Stimulated activated CD4-positive, alpha-beta T cell treated with anti-CD3 and anti-CD28 coated beads, Interleukin-1b, Interleukin-23, amount 100 ng/mL, for 24 hours (primary cell): Measurements from ENCODE around the gene ALDH3A2.
"Not testable (repeated sequence)": the region's sequence is repeated elsewhere in the genome, so short reads cannot be mapped to it uniquely, and the experiment has no call there.

Experiments used
- DNase-seq, 4 experiments: peaks; one replicate each; pipeline ENCODE4 v3.0.0-alpha.2; 2020; ENCODE audit warnings: low read depth in 4 of 4, low spot score in 1 of 4

The ALDH3A2 gene

GRCh38 chr17:19650826-19651225 is 2.3 kb downstream of the ALDH3A2 start:
- DNase-seq = no peak

- no peak for DNase-seq
Measured at GRCh38 chr17:19651451-19652238, 3.1 kb downstream of the ALDH3A2 start.

- no peak for DNase-seq
Measured at GRCh38 chr17:19652595-19652994, 4.0 kb downstream of the ALDH3A2 start.

GRCh38 chr17:19654342-19654886 is 5.9 kb downstream of the ALDH3A2 start:
- DNase-seq = no peak

- no peak for DNase-seq
Measured at GRCh38 chr17:19654896-19655295, 6.3 kb downstream of the ALDH3A2 start.

- no peak for DNase-seq
Measured at GRCh38 chr17:19656336-19656735, 7.8 kb downstream of the ALDH3A2 start.

GRCh38 chr17:19656851-19657581 is 8.5 kb downstream of the ALDH3A2 start:
- no peak for DNase-seq

GRCh38 chr17:19659366-19660177 is 11.0 kb downstream of the ALDH3A2 start:
- DNase-seq = no peak

GRCh38 chr17:19660219-19660870 is 11.8 kb downstream of the ALDH3A2 start:
- no peak for DNase-seq

- no peak for DNase-seq
Measured at GRCh38 chr17:19661121-19661520, 12.6 kb downstream of the ALDH3A2 start.

- DNase-seq = no peak
Measured at GRCh38 chr17:19663097-19663496, 14.5 kb downstream of the ALDH3A2 start.

GRCh38 chr17:19664136-19664820 is 15.7 kb downstream of the ALDH3A2 start:
- DNase-seq = no peak

- no peak for DNase-seq
Measured at GRCh38 chr17:19664821-19665181, 16.2 kb downstream of the ALDH3A2 start.

- DNase-seq = not testable (repeated sequence)
Measured at GRCh38 chr17:19669680-19670079, 21.1 kb downstream of the ALDH3A2 start.

GRCh38 chr17:19670908-19671307 is 22.4 kb downstream of the ALDH3A2 start:
- DNase-seq = no peak

- DNase-seq = no peak
Measured at GRCh38 chr17:19671433-19671832, 22.9 kb downstream of the ALDH3A2 start.

GRCh38 chr17:19672009-19672750 is 23.6 kb downstream of the ALDH3A2 start:
- DNase-seq = no peak

GRCh38 chr17:19673623-19674022 is 25.1 kb downstream of the ALDH3A2 start:
- DNase-seq = no peak

- DNase-seq = no peak
Measured at GRCh38 chr17:19676896-19677295, 28.3 kb downstream of the ALDH3A2 start.
